Heart left ventricle (tissue), 16 donors: ENCODE results near the gene PTGDR2. TPM values are rescaled to one million over a fixed set of nuclear protein-coding genes. Genes with fewer than 3 reads are reported as not detected.

Source experiments
- ATAC-seq, 4 donors: fragments of 200-7000 bp; cut with Tn5 transposase; one replicate each; pipeline ENCODE4 v1.9.1; 2020 to 2022; ENCODE audit warnings: moderate library complexity in 4 of 4, mild to moderate bottlenecking in 3 of 4, moderate number of reproducible peaks in 1 of 4
- DNase-seq, 5 donors: peaks; one replicate each; pipeline ENCODE4 v3.0.0-alpha.2; 2020
- H3K27ac ChIP-seq, 12 donors: fragments of 200-600 bp; sonication (generic) in 4 of 12; one replicate each; pipeline versions ENCODE4 v1.5.0 to v1.8.0; 2016 to 2022; ENCODE audit warnings: mild to moderate bottlenecking in 2 of 12
- H3K27me3 ChIP-seq, 9 donors: fragments of 200-600 bp; sonication (generic) in 2 of 9; one replicate each; pipeline versions ENCODE4 v1.5.1 to v1.8.0; 2016 to 2022; ENCODE audit warnings: mild to moderate bottlenecking in 3 of 9
- H3K36me3 ChIP-seq, 9 donors: fragments of 200-600 bp; sonication (generic) in 2 of 9; one replicate each; pipeline versions ENCODE4 v1.5.0 to v1.8.0; 2018 to 2022; ENCODE audit warnings: mild to moderate bottlenecking in 2 of 9
- H3K4me1 ChIP-seq, 12 donors: fragments of 200-600 bp; sonication (generic) in 4 of 12; one replicate each; pipeline versions ENCODE4 v1.5.0 to v1.8.0; 2016 to 2022; ENCODE audit warnings: mild to moderate bottlenecking in 3 of 12
- H3K4me3 ChIP-seq, 12 donors: fragments of 200-600 bp; sonication (generic) in 4 of 12; one replicate each; pipeline versions ENCODE4 v1.5.0 to v1.8.0; 2017 to 2022; ENCODE audit warnings: mild to moderate bottlenecking in 9 of 12, moderate library complexity in 4 of 12
- H3K9me3 ChIP-seq, 12 donors: fragments of 200-600 bp; sonication (generic) in 4 of 12; one replicate each; pipeline versions ENCODE4 v1.5.0 to v1.8.0; 2016 to 2022; ENCODE audit warnings: mild to moderate bottlenecking in 1 of 12
- POLR2A ChIP-seq, 2 donors: fragments of 450-650 bp; IDR thresholded peaks; one replicate each; pipeline ENCODE4 v1.6.1; 2017; ENCODE audit warnings: antibody characterized with exemption in 2 of 2, mild to moderate bottlenecking in 2 of 2, moderate library complexity in 2 of 2
- WGBS, 4 donors: extraction: QIAGEN DNeasy Blood & Tissue Kit in 2 of 4; methylation state at CpG; one replicate each; pipeline versions ENCODE4 v1.1.5 to v1.1.7; 2013 to 2018; 5-methylcytosine and 5-hydroxymethylcytosine counted together
- intact Hi-C, 10 donors: fragments of 100-400 bp; cut with DNase I; formaldehyde crosslinking; loops; one replicate each; pipeline versions ENCODE4 v1.11.1 to v1.14.2; 2022
- polyA plus RNA-seq, 2 donors: library from polyadenylated mRNA; stranded (reverse); fragments of 200-250 nt; gene quantifications; one replicate each; pipeline ENCODE4 v1.2.3, GENCODE V29; 2013
- total RNA-seq, 9 donors: library from RNA; depleted of rRNA in 2 of 9; stranded (reverse); fragments of >200 nt in 2 of 9; fragmentation: NEBNext Ultra II Directional in 3 of 9; extraction: Animal tissue kit (Norgen Biotek cat#: 25700) in 3 of 9; gene quantifications; one replicate each; pipeline versions ENCODE4 v1.1.0 to v1.2.4, GENCODE V29; 2016 to 2023
- TF ChIP-seq, protein P1 (sequence below), 12 donors: fragments of 200-600 bp; sonication (generic) in 4 of 12; IDR thresholded peaks; one replicate each; pipeline versions ENCODE4 v1.5.0 to v1.8.0; 2018 to 2022; ENCODE audit warnings: antibody characterized with exemption in 12 of 12, mild to moderate bottlenecking in 5 of 12
- donor health status: ischemic (EF 13 %, LVEDD 7.1; RV severe dilation, severe dysfunction).
- donor health status: healthy with polysubstance abuse.
- donor health status: DM: no; HTN: yes; CAD: no.
- donor health status: DM: no; HTN: no; CAD: no.
- donor health status: ischemic (EF 25% LVEDD 6.9; RV normal size, moderate dysfunction).
- donor health status: ischemic (EF 25% LVEDD 5.7; RV mildly dilated, moderate dysfunction).
- donor health status: healthy.
- donor health status: DM: yes; HTN: yes; CAD: no.
- donor health status: ischemic (EF 35%, LVEDD 5.7; RV mildly dilated, moderate dysfunction).
- donor health status: nonischemic (EF 11% LVEDD 7.7; RV severe dilation, severe dysfunction).
- donor health status: DM: yes; HTN: yes; CAD: no.
- donor health status: PGD.
- donor health status: ischemic (EF 29% LVEDD 5.4; RV normal size, mild dysfunction).
- donor health status: nonischemic (EF 23%, LVEDD 6.1; RV moderate dilation, normal function).

The PTGDR2 gene
- total and polyA plus RNA-seq, 11 donors, result 0.61 to 7.9 (median 1.4) TPM

DNA sequence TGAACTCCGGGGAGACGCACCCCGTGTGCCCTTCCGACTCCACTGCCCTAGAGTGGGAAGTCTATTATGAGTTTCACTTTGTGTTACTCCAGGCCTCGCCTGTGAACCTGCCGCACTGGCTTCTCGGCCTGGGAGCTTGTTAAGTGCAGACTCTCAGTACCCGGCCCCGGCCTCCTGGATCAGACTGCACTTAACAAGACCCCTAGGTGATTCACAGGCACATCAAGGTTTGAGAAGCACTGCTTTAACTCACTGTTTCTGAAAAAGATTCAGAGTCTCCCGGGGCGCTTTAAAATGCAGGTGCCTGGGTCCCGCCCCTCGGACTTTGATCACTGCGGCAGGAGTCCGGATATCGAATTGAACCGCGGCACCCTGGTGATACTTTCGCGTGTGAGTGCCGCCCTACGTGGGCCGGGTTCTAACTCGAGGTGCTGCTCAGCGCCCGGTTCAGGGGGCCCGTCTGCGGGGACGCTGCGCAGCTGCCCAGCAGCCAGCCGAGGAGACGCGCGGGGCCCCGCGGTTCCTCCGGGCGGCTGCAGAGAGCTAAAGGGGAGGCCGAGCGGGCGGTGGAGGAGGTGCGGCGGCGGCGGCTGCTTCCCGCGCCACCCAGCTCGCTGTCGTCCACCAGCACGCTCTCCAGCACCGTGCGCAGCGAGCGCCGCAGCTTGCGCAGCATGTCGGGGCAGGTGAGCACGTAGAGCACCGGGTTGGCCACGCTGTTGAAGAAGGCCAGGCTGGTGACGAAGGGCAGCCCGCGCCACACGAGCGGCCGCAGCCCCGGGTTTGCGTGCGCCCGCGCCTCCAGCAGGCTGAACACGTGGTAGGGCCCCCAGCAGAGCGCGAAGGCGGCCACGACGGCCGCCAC lies 3.4 kb downstream of the PTGDR2 start:
- H3K4me3 ChIP-seq, result no peak overlapping the region
- ATAC-seq, result no peak
- no peaks in the 10 kb centered on the region for H3K4me1 ChIP-seq
- WGBS, 4 donors, result 48 to 74% (median 67%) methylated on average over 35 to 78 of the region's 78 CpGs
- H3K27me3 ChIP-seq, result no peaks in the 10 kb centered on the region
- no peaks in the 10 kb centered on the region for H3K9me3 ChIP-seq
- H3K27ac ChIP-seq, result no peak overlapping the region
- intact Hi-C loops, result no loop called here
- DNase-seq, result no peak
- peaks cover 0 to 54% (median 47%) of the 10 kb centered on the region in 9 donors for H3K36me3 ChIP-seq
- TF ChIP-seq POLR2A (IDR thresholded peaks at IDR 0.05), result no peak
- TF ChIP-seq, protein P1, sequence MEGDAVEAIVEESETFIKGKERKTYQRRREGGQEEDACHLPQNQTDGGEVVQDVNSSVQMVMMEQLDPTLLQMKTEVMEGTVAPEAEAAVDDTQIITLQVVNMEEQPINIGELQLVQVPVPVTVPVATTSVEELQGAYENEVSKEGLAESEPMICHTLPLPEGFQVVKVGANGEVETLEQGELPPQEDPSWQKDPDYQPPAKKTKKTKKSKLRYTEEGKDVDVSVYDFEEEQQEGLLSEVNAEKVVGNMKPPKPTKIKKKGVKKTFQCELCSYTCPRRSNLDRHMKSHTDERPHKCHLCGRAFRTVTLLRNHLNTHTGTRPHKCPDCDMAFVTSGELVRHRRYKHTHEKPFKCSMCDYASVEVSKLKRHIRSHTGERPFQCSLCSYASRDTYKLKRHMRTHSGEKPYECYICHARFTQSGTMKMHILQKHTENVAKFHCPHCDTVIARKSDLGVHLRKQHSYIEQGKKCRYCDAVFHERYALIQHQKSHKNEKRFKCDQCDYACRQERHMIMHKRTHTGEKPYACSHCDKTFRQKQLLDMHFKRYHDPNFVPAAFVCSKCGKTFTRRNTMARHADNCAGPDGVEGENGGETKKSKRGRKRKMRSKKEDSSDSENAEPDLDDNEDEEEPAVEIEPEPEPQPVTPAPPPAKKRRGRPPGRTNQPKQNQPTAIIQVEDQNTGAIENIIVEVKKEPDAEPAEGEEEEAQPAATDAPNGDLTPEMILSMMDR (IDR thresholded peaks at IDR 0.05), result no peak

DNA sequence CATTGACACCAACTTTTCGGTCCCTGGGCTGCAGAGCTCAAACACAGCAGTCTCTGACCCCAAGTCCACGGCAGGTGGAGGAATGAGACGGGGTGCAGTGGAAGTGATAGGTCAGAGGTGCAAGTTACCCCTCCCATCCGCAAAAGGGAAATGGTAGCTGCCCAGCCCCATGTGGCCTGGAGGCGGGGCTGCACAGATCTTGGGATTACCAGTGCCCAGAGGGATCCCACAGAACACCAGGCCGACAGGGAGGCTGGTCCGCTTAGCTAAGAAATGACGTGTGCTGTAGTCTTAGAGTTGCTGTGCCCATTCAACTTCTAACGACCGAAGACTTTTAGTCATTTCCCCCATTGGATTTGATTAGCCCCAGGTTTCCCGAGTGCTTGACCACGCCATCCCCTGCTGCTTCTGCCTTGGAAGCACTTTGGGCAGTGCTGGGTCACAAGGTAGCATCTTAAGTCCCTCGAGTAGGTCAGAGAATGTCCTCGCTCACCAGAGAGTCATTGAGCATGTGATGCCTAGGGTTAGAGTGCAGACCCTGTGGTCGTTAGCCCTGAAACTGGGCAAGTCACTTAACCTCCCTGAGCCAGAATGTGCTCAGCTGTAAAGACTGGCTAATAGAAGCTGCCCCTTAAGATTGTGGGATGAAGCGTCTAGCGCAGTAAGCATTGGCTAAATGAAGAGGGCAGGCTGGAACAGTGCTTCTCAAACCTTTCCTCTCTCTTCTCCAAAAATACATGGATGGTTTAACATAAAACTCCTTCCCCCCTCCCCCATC lies 4.2 kb downstream of the PTGDR2 start:
- TF ChIP-seq, protein P1 (IDR thresholded peaks at IDR 0.05), result no peak
- no peak for TF ChIP-seq POLR2A (IDR thresholded peaks at IDR 0.05)
- H3K4me3 ChIP-seq, result no peak overlapping the region
- 89 to 92% (median 90%) methylated on average over 16 to 17 of the region's 17 CpGs for WGBS, 4 donors
- peaks cover 0 to 57% (median 49%) of the 10 kb centered on the region in 9 donors for H3K36me3 ChIP-seq
- ATAC-seq (no peak), DNase-seq (no peak)
- no peaks in the 10 kb centered on the region for H3K27me3 ChIP-seq
- H3K4me1 ChIP-seq, result no peaks in the 10 kb centered on the region
- H3K27ac ChIP-seq, result no peak overlapping the region
- H3K9me3 ChIP-seq, result no peaks in the 10 kb centered on the region
- intact Hi-C loops, result no loop called here

DNA sequence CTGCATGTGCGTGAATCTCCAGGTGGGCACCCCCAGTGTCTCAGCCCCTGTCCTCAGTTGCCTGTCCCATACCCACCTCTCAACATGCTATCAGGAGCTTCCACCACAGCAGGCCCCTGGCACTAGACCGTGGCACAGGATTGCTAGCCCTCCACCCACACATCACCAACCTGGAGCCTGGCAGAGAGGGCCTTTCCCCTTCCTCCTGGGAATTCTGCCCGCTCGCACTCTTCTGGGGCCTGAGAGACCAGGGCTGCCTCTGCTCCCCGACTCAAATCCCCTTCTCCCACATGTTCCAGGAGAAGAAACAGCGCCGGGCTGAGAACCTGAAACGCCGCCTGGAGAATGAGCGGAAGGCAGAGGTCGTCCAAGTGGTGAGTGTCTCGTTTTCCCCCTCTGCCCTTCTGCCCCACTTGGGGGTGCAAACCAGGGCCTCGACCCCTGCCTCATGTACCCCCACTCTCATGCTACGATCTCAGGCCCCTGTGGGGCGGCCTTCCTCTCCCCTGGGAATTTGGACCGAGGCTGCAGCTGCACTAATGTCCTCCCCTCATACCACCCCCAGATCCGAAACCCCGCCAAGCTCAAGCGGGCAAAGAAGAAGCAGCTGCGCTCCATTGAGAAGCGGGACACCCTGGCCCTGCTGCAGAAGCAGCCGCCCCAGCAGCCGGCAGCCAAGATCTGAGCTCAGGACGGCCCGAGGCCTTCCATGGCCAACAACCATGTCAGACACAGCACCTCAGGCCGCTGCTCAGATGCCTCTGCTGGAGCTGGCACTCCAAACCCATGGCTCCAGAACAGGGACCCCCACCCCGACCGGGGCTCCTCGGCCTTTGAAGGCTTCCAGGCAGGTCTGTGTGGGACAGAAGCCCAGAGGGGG lies 5.9 kb downstream of the PTGDR2 start:
- 86 to 92% (median 90%) methylated on average over 29 of the region's 29 CpGs for WGBS, 4 donors
- intact Hi-C loops, result no loop called here
- TF ChIP-seq, protein P1 (IDR thresholded peaks at IDR 0.05), result no peak
- no peak for TF ChIP-seq POLR2A (IDR thresholded peaks at IDR 0.05)
- Histone ChIP-seq H3K9me3 (no peaks in the 10 kb centered on the region), H3K4me3 (no peak overlapping the region), H3K36me3 (peaks cover 0 to 58% (median 49%) of the 10 kb centered on the region in 9 donors), H3K4me1 (peaks cover 0 to 5% (median 0%) of the 10 kb centered on the region in 12 donors), H3K27ac (no peak overlapping the region), H3K27me3 (no peaks in the 10 kb centered on the region)
- DNase-seq (no peak), ATAC-seq (no peak)
